ENCODE results near the gene SLC4A2.

The SLC4A2 gene

DNA sequence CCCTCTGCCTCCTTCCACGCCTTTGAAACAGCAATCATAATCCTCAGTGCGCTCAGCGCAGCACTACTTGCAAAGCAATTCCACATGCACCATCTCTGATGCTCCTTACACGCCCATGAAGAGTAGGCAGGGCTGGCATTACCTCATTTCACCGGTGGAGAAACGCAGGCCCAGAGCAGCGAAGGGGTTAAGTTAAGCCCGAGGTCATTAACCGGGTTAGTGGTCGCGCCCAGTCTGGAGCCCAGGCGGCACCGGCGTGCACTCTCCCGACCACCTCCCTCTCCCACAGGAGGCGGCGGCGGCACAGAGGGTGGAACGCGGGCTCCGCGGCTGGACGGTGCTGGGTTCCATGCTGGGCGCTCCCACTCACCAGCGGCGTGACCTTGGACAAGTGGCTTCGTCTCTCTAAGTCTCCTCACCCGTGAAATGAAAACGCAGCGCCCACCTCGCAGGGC, 20.7 kb downstream of the SLC4A2 start:
- TF ChIP-seq, protein P1, sequence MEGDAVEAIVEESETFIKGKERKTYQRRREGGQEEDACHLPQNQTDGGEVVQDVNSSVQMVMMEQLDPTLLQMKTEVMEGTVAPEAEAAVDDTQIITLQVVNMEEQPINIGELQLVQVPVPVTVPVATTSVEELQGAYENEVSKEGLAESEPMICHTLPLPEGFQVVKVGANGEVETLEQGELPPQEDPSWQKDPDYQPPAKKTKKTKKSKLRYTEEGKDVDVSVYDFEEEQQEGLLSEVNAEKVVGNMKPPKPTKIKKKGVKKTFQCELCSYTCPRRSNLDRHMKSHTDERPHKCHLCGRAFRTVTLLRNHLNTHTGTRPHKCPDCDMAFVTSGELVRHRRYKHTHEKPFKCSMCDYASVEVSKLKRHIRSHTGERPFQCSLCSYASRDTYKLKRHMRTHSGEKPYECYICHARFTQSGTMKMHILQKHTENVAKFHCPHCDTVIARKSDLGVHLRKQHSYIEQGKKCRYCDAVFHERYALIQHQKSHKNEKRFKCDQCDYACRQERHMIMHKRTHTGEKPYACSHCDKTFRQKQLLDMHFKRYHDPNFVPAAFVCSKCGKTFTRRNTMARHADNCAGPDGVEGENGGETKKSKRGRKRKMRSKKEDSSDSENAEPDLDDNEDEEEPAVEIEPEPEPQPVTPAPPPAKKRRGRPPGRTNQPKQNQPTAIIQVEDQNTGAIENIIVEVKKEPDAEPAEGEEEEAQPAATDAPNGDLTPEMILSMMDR (IDR thresholded peaks at IDR 0.05; ENCODE audit: borderline replicate concordance, insufficient read depth, low read depth, low read length), result no peak

DNA sequence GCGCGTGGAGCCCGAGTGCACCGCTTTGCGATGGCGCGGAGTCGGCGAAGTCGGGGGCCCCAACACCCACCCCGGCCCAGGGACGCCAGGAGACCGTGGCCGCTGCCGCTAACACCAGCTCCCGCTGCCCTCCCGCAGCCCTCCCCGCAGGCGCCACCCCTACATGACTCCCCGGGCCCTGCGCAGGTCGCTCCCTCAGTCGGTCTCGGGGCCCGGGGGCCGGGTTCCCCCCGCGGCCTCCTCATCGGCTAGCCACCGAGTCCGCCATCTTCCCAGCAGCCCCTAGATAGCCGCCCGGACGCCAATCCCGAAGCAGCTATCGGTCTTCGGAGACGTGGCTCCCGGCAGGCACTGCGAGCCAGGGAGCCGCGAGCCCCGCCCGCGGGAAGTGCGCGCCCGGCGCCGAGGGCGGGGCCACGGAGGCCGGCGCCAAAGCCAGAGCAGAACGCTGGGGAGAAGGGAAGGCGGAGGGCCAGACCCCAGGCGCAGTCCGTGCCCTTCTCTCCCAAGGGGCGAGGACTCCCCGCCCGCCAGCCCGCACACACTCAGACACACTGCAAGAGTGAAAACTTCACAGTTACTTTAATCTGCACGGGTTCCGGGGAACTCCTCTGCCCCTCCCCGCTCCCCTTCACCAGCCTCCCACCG, 21.3 kb downstream of the SLC4A2 start, which contains the start of gene FASTK:
FASTK (minus strand) TSS at position 288 of the 648 bp plus-strand sequence; CDS start at position 245, 43 bp downstream.
- TF ChIP-seq, protein P1 (IDR thresholded peaks at IDR 0.05; ENCODE audit: borderline replicate concordance, insufficient read depth, low read depth, low read length), result no peak
- H3K4me3 ChIP-seq (ENCODE audit: low read depth, low read length), result peak within 1 kb of the TSS; percentile 98

More for the DNA sequence above, 20.7 kb downstream of the SLC4A2 start:
- H3K4me3 ChIP-seq (ENCODE audit: low read depth, low read length), result peak overlapping the region; percentile 98

DNA sequence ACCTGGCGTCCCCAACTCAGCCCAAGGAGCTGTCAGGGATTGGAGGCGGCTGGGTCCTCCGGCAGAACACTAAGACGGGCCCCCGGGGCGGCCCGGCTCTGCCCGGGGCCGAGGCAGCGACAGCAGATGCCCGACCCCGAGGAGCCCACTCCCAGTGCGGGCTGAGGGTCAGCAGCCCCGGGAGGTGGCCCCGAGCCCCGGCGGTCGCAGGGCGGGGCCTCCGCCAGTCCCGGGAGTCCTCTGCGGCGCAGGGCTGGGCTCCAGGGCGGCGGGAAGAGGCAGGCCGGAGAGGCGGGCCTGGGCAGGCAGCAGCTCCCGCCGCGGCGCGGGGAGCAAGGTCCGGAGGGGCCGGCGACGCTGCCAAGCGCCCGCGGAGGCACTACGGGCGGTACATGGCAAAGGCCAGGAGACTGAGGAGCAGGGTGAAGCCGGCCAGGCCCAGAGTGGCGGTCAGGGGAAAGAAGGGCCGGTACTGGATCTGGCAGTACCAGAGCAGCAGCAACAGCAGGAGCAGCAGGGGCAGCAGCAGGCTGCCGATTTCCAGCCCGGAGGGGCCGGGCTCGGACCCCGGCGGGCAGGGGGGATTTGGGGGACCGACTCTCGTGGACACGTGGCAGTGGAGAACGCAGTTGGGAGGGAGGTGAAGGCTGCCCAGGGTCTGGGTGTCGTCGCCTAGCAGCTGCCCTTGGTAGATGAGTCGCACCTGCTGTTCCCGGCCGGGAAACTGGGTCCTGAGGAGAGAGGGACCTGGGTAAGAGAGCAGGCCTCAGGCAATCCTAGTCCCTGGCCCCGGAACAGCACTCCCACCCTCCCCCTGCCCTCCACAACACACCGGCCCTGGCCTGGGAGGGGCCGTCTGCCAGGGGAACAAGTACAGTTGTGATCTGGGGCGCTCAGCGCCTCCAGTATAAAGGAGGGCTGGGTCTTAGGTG, 22.0 kb downstream of the SLC4A2 start:
- peak overlapping the region; percentile 26 for H3K4me3 ChIP-seq (ENCODE audit: low read depth, low read length)
- TF ChIP-seq, protein P1 (IDR thresholded peaks at IDR 0.05; ENCODE audit: borderline replicate concordance, insufficient read depth, low read depth, low read length), result no peak

DNA sequence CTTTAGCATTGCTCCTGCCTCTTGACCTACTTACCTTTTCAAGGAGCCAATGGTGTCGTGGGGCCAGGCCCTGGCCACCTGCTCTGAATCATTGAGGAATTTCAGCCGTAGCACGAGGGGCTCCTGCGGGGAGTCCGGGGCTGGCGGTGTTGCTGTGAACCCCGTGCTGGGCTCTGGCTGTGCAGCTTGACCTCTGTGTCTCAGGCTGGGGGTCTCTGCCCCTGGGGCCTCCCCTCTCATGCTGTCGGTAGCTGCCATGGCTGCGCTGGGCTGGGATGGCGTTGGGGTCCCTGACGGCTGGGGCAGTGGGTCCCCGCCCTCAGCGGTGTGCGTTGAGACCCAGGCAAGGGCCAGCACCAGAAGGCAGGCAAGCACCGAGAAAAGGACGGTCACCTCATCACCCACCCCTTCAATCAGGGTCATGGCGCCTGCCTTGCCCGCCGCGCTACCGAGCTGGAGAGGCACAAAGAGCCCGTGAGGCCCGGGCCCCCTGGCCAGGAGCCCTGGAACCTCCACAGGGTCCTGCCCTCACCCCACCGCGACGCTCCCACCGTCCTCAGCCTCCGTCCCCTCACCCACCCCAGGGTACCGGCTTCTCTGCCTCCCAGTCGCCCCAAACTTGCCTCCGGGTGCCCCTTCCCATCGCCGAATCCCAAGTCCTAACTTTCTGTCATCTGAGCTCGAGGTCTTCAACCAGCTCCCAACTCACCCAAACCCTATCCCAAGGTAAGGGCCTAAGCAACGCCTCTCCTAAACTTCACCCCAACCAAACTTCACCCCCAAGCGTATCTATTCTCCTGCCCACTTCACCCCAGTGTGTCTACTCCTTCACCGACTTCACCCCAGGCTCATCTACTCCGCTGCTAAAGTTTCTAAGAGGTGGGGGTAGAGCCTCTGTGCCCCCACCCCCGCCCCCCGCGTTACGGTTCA, 23.0 kb downstream of the SLC4A2 start:
- TF ChIP-seq, protein P1 (IDR thresholded peaks at IDR 0.05; ENCODE audit: borderline replicate concordance, insufficient read depth, low read depth, low read length), result no peak
- H3K4me3 ChIP-seq (ENCODE audit: low read depth, low read length), result peak overlapping the region; percentile 80

DNA sequence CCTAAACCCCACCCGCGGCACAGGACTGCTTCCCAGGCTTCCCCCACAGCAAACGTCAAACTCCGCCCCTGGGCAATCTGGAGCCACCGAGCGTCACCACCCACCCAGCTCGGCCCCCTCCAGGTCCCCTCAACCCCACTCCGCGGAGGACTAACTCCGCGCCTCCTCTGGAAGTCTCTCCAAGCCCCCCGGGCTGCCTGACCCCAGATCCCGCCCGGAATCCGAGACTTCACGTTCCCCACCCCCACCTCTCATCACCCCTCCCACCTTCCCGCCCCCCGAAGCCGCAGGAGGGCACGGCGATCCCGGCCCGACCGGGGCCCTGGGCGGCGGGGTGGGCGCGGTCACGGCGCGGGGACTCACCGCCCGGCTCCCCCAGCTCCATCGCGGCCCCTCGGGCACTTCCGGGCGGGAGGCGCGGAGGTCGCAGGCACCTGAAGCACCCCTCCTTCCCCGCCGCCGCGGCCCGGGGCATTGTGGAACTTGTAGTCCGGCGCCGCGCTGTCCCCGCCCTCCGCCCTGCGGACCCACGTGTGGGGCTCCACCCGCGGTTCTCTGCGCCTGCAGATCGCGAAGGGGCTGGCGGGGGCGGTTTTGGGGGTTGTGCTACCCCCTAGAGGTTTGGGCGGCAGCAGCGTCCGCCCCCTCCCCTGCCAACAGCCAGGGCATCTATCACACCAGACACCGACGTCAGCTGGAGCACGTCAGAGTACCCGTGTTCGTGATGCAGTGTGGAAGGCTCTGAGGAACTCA, 23.9 kb downstream of the SLC4A2 start, which contains the start of gene TMUB1:
TMUB1 (minus strand) TSS at position 423 of the 753 bp plus-strand sequence. CDS start 930 bp downstream, outside the sequence.
- TF ChIP-seq, protein P1 (IDR thresholded peaks at IDR 0.05; ENCODE audit: borderline replicate concordance, insufficient read depth, low read depth, low read length), result no peak
- H3K4me3 ChIP-seq (ENCODE audit: low read depth, low read length), result peak within 1 kb of the TSS; percentile 80

DNA sequence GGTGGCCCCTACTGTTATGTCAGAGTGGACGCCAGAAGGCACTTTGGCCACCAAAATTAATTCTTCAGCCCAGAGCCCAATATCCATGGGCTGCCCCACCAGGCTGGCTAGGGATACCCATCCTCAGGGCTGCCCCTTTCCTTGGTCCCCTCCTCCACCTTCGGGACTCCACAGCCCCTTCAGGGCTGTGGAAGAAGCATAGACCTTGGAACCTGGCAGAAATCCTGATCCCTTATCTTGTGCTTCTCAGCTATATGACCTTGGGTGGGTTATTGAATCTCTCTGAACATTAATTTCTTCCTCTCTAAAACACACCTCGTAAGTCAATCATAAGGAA, 24.4 kb downstream of the SLC4A2 start:
- peak overlapping the region; percentile 80 for H3K4me3 ChIP-seq (ENCODE audit: low read depth, low read length)
- TF ChIP-seq, protein P1 (IDR thresholded peaks at IDR 0.05; ENCODE audit: borderline replicate concordance, insufficient read depth, low read depth, low read length), result no peak
